NCI-H2107 (cell line): Measurements from ENCODE around the gene UGT2B28.
A peak's percentile ranks its signal among the peaks of the same experiment; 100 is the strongest.
"Not testable (repeated sequence)": the region's sequence is repeated elsewhere in the genome, so short reads cannot be mapped to it uniquely, and the experiment has no call there.

Experiments
- DNase-seq: peaks from one replicate; lab custom pipeline; 2025; lab: John Stamatoyannopoulos, UW

UGT2B28 gene

DNA sequence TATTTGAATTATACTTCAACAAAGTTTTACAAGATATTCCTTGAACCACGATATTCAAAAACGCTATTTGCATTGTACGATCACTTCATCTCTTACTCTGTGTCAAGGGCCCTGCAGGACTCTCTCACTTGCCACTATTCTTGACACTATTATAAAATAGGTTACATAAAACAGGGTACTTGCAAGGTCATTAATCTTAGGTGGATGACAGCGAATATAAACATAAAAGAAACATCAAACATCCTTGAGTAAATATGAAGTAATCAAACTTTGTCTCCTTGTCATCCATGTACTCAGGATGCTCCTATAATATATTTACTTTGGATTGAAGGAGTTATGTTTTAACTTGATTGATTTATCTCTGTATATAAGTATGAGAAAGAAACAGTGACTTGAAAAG is at the start of gene UGT2B28:
Gene UGT2B28 (plus strand): TSS at position 395 of the 400 bp plus-strand sequence. CDS start 26 bp downstream, outside the sequence.
- not testable (repeated sequence) for DNase-seq

DNA sequence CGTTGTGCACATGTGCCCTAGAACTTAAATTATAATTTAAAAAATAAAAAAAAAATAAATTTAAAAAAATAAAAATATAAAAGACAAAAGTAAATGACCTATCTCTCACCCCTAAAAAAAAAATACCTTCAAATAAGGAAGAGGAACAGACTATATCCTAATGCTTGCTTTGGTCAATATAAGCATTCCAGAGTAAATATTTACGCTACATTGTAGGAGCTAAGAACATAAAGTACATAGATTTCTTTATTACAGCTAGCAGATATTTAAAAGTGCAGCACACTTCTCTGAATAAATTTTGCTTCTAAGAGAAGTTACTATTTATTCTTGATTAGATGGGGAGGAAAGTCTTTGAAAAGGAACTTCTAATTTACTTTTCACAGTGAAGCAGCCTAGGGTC is 41.2 kb upstream of the UGT2B28 start:
- DNase-seq: no peak

DNA sequence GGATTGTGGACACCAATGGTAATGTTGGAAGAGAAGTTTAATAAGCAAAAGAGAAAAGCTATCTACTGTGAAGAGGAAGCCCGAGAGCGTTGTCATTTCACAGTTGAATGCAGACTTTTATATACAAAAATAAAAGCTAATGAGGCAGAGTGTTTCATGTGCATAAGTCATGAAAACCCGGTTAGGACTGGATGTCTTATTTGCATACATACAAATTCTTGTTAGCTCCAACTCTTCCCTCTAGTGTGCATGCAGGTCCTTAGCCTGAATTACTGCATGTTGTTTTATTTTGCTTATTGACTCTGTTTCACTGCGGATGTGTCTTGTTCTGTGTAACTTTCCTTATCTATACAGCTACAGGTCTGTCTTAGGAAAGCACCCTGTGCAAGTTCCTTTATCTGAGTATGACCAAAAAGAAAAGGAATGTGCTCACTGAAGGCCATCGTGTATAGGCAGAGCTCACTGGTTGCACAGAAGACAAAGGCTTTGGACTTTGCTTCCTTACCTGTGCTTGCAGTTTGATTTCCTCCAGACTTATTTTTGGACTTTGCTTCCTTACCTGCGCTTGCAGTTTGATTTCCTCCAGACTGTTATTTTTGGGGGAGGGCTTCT is 40.6 kb upstream of the UGT2B28 start:
- no peak for DNase-seq

DNA sequence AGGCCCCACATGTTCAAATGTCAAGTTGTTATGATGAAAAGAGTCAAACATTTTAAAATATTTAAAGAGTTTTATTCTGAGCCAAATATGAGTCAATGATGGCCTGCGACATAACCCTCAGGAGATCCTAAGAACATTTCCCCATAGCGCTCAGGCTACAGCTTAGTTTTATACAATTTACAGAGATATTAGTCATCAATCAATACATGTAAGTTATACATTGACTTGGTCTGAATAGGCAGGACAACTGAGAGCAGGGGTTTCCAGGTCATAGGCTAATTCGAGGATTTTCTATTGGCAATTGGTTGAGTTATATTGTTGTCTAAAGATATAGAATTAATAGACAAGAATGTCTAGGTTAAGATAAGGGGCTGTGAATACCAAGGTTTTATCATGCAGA is 39.5 kb upstream of the UGT2B28 start:
- DNase-seq: not testable (repeated sequence)

DNA sequence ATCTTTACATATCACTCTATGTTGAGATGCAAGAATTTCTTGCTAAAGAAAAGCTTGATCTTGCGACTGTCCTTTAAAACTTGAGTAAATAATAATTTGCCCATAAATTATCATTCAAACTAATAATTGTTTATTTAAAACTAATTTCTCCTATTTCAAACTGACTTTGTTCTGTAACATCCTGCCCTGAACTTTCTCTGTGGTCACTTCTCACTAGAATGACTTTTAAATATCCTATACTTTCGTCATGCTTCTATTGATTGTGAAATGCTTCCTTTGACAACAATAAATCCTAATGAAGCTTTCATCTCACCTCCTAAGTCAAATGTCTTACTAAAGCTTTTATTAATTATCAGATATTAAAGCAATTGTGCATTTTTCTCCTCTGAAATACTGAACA is 38.5 kb upstream of the UGT2B28 start:
- DNase-seq: not testable (repeated sequence)

DNA sequence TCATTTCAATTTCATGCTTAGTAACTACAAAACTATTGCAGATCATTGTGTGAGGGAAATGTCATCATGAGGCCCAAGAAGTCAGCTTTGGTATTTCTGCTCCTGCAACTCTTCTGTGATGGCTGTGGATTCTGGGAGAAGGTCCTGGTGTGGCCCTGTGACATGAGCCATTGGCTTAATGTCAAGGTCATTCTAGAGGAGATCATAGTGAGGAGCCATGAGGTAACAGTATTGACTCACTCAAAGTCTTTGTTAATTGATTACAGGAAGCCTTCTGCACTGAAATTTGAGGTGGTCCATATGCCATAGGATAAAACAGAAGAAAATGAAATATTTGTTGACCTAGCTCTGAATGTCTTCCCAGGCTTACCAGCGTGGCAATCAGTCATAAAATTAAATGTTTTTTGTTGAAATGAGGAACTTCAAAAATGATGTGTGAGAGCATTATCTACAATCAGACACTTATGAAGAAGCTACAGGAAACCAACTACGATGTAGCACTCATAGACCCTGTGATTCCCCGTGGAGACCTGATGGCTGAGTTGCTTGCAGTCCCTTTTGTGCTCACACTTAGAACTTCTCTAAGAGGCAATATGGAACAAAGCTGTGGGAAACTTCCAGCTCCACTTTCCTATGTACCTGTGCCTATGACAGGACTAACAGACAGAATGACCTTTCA is 37.6 kb upstream of the UGT2B28 start:
- not testable (repeated sequence) for DNase-seq

DNA sequence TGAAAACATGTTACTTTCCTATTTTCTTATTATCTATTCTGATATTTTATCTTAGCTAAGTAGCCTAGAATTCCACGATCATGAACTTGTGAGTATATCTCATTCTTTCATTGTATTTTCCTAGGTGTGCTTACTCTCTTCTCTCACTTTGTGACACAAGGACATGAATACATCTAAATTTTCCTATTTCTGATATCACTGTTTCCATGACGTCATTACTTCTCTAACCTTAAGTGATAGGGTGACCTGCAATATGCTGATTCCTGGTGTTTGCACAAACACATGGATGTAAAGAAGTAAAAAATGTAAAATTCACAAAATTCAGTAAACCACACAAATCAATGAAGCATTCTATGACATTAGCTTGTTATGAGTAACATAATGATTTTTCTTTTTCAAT is 29.4 kb upstream of the UGT2B28 start:
- not testable (repeated sequence) for DNase-seq

DNA sequence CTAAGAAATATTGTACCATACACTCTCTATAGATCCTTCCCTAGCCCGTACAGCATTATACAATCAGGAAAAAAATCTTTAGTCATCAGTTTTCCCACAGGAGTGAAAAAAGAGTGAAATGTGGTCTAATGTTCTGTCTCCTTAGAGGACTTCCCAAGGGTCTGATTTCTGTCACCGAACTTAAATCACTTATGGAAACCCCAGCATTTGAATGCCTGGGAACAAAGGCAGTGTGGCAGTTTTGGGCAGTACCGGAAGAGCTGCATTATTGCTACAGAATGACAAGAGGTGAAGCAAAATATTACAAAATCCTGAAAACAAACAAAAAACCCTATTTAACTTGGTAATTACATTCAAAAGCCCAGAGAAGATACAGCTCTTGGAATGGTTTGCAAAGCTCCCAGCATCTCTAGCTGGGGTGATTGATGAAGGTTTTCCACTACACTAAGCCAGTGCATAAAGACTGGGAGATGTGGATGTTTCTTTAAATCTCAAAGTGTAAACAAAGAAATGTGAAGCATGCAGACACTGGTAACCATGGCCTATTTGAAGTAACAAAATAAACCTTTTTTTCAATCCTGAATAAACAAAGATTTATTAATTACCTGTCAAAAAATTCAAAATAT is 27.0 kb upstream of the UGT2B28 start:
- not testable (repeated sequence) for DNase-seq

DNA sequence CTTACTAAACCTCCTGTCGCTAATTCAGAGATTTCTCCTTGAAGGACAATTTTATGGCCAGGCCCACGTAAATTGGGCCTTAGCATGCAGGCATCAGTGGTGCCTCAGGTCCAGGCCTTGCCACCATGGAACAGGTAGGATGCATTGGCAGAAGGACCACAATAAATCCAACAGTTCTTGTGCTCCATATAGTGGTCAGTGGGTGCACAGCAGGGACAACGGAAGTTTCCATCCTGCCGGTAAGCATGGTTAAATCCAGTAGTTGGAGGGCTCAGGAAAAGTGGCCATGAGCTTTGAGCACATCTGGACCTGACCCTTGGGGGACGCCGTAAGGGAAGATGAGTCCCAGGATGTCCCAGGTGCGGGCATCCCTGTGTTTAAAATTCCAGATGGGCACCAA is 11.7 kb upstream of the UGT2B28 start:
- not testable (repeated sequence) for DNase-seq

DNA sequence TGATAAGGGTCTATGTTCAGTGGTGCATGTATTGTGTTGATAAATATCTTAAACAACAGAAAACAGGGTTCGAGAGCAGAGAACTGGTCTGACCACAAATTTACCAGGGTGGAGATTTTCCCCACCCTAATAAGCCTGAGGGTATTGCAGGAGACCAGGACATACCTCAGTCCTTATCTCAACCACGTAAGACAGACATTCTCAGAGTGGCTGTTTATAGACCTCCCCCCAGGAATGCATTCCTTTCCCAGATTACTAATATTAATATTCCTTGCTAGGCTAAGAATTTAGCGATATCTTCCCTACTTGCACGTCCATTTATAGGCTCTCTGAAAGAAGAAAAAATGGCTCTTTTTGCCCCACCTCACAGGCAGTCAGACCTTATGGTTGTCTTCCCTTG is 16.1 kb downstream of the UGT2B28 start:
- not testable (repeated sequence) for DNase-seq

DNA sequence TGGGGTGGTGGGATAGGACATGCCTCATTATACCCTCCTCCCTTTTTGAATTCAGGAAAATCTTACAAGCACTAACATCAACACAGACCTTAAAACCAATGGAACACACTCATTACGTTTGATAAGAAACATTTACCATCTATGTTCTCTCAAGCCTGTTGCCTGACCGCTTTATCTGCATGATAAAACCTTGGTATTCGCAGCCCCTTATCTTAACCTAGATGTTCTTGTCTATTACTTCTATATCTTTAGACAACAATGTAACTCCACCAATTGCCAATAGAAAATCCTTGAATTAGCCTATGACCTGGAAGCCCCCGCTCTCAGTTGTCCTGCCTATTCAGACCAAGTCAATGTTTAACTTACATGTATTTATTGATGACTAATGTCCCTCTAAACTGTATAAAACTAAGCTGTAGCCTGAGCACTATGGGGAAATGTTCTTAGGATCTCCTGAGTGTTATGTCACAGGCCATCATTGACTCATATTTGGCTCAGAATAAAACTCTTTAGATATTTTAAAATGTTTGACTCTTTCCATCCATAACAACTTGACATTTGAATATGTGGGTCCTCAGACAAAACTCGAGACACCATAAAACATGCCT is 28.3 kb downstream of the UGT2B28 start:
- not testable (repeated sequence) for DNase-seq

DNA sequence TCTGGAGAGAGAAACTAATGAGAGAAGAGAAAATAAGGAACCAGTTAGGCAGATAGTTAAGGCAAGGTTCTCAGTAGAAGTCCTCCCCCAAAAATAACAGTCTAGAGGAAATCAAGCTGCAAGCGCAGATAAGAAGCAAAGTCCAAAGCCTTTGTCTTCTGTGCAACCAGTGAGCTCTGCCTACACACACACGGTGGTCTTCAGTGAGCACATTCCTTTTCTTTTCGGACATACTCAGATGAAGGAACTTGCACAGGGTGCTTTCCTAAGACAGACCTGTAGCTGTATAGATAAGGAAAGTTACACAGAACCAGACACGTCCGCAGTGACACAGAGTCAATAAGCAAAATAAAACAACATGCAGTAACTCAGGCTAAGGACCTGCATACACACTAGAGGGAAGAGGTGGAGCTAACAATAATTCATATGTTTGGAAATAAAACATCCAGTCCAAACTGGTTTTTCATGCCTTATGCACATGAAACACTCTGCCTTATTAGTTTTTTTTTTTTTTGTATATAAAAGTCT is 29.3 kb downstream of the UGT2B28 start:
- not testable (repeated sequence) for DNase-seq

DNA sequence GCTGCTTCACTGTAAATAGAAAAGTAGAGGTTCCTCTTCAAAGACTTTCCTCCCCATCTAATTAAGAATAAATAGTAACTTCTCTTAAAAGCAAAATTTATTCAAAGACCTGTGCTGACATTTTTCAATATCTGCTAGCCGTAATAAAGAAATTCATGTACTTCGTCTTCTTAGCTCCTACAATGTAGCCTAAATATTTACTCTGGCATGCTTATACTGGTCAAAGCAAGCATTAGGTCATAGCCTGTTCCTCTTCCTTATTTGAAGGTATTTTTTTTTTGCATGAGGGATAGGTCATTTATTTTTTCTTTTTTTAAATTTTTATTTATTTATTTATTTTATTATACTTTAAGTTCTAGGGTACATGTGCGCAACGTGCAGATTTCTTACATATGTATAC is 30.0 kb downstream of the UGT2B28 start:
- not testable (repeated sequence) for DNase-seq

DNA sequence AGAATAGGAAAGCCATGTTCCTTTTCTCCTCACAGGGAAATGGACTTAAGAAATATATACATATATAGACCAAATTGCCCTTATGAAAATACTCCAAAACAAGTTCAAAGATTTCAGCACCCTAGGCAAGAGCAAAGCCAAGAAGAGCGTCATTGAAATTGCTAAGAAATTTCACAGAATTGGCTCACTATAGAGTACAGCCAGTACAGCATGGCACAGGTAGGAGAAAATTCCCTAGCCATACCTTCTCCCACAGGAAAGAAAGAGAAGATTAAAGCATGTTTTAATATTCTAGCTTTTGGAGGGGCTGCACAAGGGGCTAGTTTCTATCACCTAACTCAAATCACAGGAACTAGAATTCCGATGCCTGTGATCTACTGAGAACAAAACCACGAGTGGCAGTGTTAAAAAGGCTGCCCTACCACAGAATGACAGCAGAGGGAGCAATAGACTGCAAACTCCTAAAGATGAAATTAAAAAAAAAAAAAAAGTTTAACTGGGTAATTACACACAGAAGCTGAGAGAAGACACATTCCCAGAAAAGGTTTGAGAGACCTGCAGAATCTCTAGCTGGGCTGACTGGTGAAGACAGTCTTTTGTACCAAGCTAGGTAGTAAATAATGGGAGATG is 37.5 kb downstream of the UGT2B28 start:
- DNase-seq: not testable (repeated sequence)

DNA sequence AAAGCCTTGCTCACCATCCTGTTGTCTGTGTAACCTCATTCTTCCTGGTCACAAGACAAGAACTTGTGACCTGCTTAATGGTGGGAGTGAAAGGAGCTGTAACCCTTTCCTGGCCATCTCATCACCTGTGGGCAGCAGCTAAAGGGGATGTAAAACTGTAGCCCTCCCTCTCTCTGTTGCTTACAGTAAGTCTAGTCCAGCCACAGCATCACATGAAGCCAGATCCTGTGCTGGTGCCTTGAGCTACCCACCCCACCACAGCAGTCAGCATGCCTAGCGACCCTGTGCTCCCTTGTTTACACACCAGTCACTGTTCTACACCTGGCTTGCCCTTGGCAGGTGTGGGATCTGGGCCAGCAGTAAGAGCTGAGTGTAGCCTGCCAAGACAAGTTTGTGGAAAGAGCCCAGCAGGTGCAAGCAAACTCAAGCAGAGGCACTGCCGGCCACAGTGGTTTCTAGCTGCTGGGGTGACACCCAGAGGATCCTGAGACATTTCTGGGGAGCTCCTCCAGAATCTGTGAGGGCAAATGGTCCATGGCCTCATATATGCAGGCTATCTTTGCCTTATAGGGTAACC is 41.0 kb downstream of the UGT2B28 start:
- peak; percentile 30 for DNase-seq

DNA sequence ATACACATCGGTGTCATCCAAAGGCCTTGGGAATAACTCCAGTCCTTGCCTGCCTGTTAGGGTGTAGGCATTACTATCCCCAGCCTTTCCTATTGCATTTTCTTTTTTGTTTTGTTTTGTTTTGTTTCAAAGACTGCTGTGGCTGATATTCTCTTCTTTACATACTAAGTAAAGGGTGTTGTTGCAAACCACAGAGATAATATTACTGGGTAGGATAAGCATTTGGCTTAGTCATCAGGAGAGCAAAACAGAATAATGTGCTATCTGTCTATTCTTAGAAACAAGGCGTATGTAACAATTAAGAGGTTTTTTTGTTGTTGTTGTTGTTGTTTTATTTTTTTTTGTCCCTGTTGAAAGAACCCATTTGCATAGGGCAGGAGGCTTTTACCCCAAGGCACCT is 41.8 kb downstream of the UGT2B28 start:
- DNase-seq: peak; percentile 13

DNA sequence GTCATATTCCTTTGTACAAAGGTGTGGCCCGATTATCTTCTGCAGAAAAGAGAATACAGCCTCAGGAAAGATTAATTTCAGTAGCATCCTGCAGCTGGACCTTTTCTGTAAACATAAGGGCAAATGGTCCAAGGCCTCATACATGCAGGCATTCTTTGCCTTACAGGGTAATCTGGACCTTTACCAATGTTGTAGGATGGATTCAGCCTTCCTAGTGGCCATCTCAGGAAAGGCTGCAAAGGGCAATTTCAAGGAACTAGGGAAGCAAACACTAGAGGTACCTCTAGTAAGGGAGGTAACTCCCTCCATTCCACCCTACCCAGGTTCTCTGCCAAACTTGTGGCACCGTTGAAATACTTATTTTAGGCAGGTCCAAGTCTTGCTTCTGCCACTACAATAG is 43.0 kb downstream of the UGT2B28 start:
- no peak for DNase-seq

DNA sequence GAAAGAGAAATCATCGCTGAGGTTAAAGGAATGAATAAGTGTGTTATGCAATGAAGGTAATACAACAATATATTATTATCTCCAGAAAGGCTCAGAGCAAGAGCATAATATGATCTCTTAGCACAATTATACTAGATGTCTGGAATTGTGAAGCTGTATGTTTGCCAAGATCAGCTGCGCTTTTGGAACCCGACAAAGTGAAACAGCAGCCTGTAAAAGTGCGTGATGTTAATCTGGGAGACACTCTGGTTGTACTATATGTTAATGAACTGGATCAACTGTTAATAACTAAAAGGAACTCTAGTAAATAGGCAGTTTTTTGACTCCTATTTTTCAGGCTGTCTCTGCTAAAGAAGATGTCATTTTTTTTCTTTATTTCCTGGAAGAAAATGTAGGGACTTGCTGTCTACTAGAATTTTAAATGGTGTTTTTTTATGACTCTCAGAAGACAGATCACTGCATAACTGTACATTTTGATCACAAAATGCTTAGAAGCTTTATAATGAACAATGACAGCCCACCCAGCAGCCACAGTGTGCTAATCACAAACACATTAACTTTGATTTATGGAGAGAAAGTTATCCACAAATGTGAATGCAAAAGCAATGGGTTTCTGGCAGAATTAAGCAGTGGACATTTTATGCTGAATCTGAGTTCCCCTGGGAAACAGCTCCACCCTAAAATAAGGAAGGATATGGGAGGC is 50.2 kb downstream of the UGT2B28 start:
- DNase-seq: no peak

DNA sequence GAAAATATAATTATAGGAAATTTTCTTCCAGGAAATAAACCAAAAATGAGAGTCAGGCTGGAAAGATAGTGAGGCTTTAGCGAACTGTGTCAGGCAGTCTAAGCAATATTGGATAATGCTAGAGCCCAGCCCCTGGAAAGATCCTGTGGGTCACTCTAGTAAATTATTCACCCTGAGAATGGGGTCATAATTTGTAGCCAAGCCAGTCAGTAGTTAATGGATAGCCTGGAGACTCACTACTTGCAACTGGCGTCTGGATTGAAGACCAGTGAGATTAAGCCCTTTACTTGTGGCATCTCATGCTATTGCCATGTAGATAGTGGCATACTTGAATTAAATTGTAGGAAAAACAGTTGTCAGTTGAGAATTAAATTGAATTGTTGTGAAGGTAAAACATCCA is 51.0 kb downstream of the UGT2B28 start:
- DNase-seq: not testable (repeated sequence)

DNA sequence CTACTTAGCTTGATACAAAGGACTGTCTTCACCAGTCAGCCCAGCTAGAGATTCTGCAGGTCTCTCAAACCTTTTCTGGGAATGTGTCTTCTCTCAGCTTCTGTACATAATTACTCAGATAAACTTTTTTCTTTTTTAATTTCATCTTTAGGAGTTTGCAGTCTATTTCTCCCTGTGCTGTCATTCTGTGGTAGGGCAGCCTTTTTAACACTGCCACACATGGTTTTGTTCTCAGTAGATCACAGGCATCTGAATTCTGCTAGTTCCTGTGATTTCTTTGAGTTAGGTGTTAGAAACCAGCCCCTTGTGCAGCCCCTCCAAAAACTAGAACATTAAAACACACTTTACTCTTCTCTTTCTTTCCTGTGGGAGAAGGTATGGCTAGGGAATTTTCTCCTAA is 55.2 kb downstream of the UGT2B28 start:
- DNase-seq: not testable (repeated sequence)

DNA sequence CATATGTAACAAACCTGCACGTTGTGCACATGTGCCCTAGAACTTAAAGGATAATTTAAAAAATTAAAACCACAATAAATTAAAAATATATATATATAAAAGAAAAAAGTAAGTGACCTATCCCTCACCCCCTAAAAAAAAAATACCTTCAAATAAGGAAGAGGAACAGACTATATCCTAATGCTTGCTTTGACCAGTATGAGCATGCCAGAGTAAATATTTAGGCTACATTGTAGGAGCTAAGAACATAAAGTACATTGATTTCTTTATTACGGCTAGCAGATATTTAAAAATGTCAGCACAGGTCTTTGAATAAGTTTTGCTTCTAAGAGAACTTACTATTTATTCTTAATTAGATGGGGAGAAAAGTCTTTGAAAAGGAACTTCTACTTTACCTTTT is 62.8 kb downstream of the UGT2B28 start:
- not testable (repeated sequence) for DNase-seq
